Activated CD8-positive, alpha-beta memory T cell treated with anti-CD3 and anti-CD28 coated beads for 36 hours (primary cell): ENCODE measurements around the gene GRAMD4. TPM values are rescaled to one million over a fixed set of nuclear protein-coding genes. Genes with fewer than 3 reads are reported as not detected.

Experiments used
- CTCF ChIA-PET: fragments of 350-600 bp; sonication (Branson Sonifier 250); formaldehyde crosslinking; loops from one replicate; lab custom pipeline; 2021; ENCODE audit warnings: antibody characterized with exemption; lab: Charles Lee
- POLR2A ChIA-PET: fragments of 350-600 bp; sonication (Branson Sonifier 250); formaldehyde crosslinking; loops from one replicate; lab custom pipeline; 2021; ENCODE audit warnings: antibody characterized with exemption; lab: Charles Lee
- total RNA-seq, 2 experiments: library from RNA; stranded (reverse); gene quantifications; one replicate each; pipeline ENCODE4 v1.2.3, GENCODE V29; 2021

GRAMD4 gene
- total RNA-seq, 2 experiments from 2014 or later: 31.4 to 36.4 TPM

- ChIA-PET POLR2A (no interaction called here), CTCF (interaction anchor here (1.1 to 1.3 kb wide), 2 partner anchors 10 to 131 kb away, joined by 3 read pairs; no protein-coding TSS in a partner anchor)
Measured at GRCh38 chr22:46693634-46694415, 73.6 kb downstream of the GRAMD4 start.

- POLR2A ChIA-PET: no interaction called here
- CTCF ChIA-PET: interaction anchor here (1.1 to 1.3 kb wide), 2 partner anchors 11 to 131 kb away, joined by 3 read pairs; no protein-coding TSS in a partner anchor
Measured at GRCh38 chr22:46694416-46695170, 74.4 kb downstream of the GRAMD4 start.

- ChIA-PET CTCF (no interaction called here), POLR2A (interaction anchor here (0.5 kb wide), 1 partner anchor 191 kb away, joined by 3 read pairs; no protein-coding TSS in a partner anchor)
Measured at GRCh38 chr22:46695346-46696228, 75.4 kb downstream of the GRAMD4 start.

GRCh38 chr22:46696229-46696518, 76.0 kb downstream of the GRAMD4 start:
- ChIA-PET POLR2A (interaction anchor here (0.5 kb wide), 1 partner anchor 192 kb away, joined by 3 read pairs; no protein-coding TSS in a partner anchor), CTCF (interaction anchor here (1.3 kb wide), 1 partner anchor 63 kb away, joined by 3 read pairs; no protein-coding TSS in a partner anchor)

GRCh38 chr22:46696614-46697013, 76.4 kb downstream of the GRAMD4 start:
- CTCF ChIA-PET: interaction anchor here (1.3 kb wide), 1 partner anchor 62 kb away, joined by 3 read pairs; no protein-coding TSS in a partner anchor

GRCh38 chr22:46697811-46698515, 77.8 kb downstream of the GRAMD4 start:
- POLR2A ChIA-PET: interaction anchor here (0.6 kb wide), 1 partner anchor 378 kb away, joined by 3 read pairs; no protein-coding TSS in a partner anchor
- CTCF ChIA-PET: no interaction called here

More at GRCh38 chr22:46696614-46697013, 76.4 kb downstream of the GRAMD4 start:
- POLR2A ChIA-PET: interaction anchor here (0.6 to 0.7 kb wide), 2 partner anchors 149 to 513 kb away, joined by 3 read pairs; no protein-coding TSS in a partner anchor

GRCh38 chr22:46699091-46699490, 78.9 kb downstream of the GRAMD4 start:
- ChIA-PET CTCF (interaction anchor here (1.2 kb wide), 1 partner anchor 9 kb away, joined by 3 read pairs; no protein-coding TSS in a partner anchor), POLR2A (no interaction called here)

GRCh38 chr22:46701262-46701661, 81.1 kb downstream of the GRAMD4 start:
- CTCF ChIA-PET: no interaction called here
- POLR2A ChIA-PET: no interaction called here

- CTCF ChIA-PET: no interaction called here
- POLR2A ChIA-PET: no interaction called here
Measured at GRCh38 chr22:46703171-46703995, 83.2 kb downstream of the GRAMD4 start.

- CTCF ChIA-PET: no interaction called here
- POLR2A ChIA-PET: no interaction called here
Measured at GRCh38 chr22:46703996-46704370, 83.8 kb downstream of the GRAMD4 start.

GRCh38 chr22:46706060-46706459, 85.9 kb downstream of the GRAMD4 start:
- CTCF ChIA-PET: no interaction called here
- POLR2A ChIA-PET: no interaction called here

GRCh38 chr22:46707305-46707704, 87.1 kb downstream of the GRAMD4 start:
- CTCF ChIA-PET: no interaction called here
- POLR2A ChIA-PET: no interaction called here

- POLR2A ChIA-PET: no interaction called here
- CTCF ChIA-PET: no interaction called here
Measured at GRCh38 chr22:46707827-46708570, 87.8 kb downstream of the GRAMD4 start.

- POLR2A ChIA-PET: no interaction called here
- CTCF ChIA-PET: no interaction called here
Measured at GRCh38 chr22:46708766-46709330, 88.7 kb downstream of the GRAMD4 start.

- ChIA-PET CTCF (no interaction called here), POLR2A (no interaction called here)
Measured at GRCh38 chr22:46710806-46711205, 90.6 kb downstream of the GRAMD4 start.

- POLR2A ChIA-PET: no interaction called here
Measured at GRCh38 chr22:46712288-46712687, 92.1 kb downstream of the GRAMD4 start.

GRCh38 chr22:46714550-46714949, 94.4 kb downstream of the GRAMD4 start:
- POLR2A ChIA-PET: no interaction called here
- CTCF ChIA-PET: no interaction called here

More at GRCh38 chr22:46712288-46712687, 92.1 kb downstream of the GRAMD4 start:
- CTCF ChIA-PET: interaction anchor here (0.9 kb wide), 1 partner anchor 96 kb away, joined by 3 read pairs; no protein-coding TSS in a partner anchor
